Measurements from ENCODE around the gene MCCC1. TPM values are rescaled to one million over a fixed set of nuclear protein-coding genes. Genes with fewer than 3 reads are reported as not detected.

The MCCC1 gene
- total and polyA plus RNA-seq, 2 of the 4 experiments (the other 2 are of a cell fraction), result 14.2 to 17.9 TPM

GRCh38 chr3:183013074-183013473, 86.2 kb downstream of the MCCC1 start:
- H3K56ac ChIP-seq (ENCODE audit: extremely low read depth, insufficient read depth, low read length), result no peak overlapping the region
- ChIA-PET POLR2A (ENCODE audit: unreplicated experiment) (no interaction called here), CTCF (interaction anchor here (0.7 kb wide), 1 partner anchor 16 kb away, joined by 6 read pairs; no protein-coding TSS in a partner anchor)
- H3K9me1 ChIP-seq (ENCODE audit: insufficient read depth, low read length), result peaks cover 4% of the 10 kb centered on the region; the same call in 1 of the 2 replicates
- in situ Hi-C loops (cut with MboI; ENCODE audit: low sequenced_read_pairs) (no loop called here), intact Hi-C loops (cut with micrococcal nuclease) (no loop called here), dilution Hi-C loops (cut with HindIII; ENCODE audit: low sequenced_read_pairs, unreplicated experiment) (no loop called here)
- TF ChIP-seq MAFK (IDR thresholded peaks at IDR 0.05; ENCODE audit: low read depth, low read length) (no peak), FOS (IDR thresholded peaks at IDR 0.05; ENCODE audit: low read depth, low read length) (no peak), MAZ (IDR thresholded peaks at IDR 0.05; ENCODE audit: borderline replicate concordance, low read depth, low read length) (no peak)
- H3K14ac ChIP-seq (replicated peaks; ENCODE audit: low read depth, low read length), result no peak overlapping the region
- no CpG with 5 or more reads among the region's 5 CpGs for WGBS, 2 experiments (ENCODE audit: extremely low coverage in 2 of 2, insufficient read length in 1 of 2)
- no TSS peak for BruUV-seq (replicated peaks)
- H3K4me1 ChIP-seq (ENCODE audit: control insufficient read depth, insufficient read depth, low read length), result peaks cover 9% of the 10 kb centered on the region; the same call in 1 of the 2 replicates
- H3K18ac ChIP-seq (ENCODE audit: low read depth, low read length), result no peak overlapping the region
- no peak overlapping the region for H2BK15ac ChIP-seq (ENCODE audit: low read depth, low read length)
- H3K4me3 ChIP-seq (ENCODE audit: insufficient read depth, low read depth, low read length), result no peak overlapping the region
- H2AK9ac ChIP-seq (replicated peaks; ENCODE audit: low read depth, low read length, poor library complexity), result no peak overlapping the region
- H4K8ac ChIP-seq (ENCODE audit: low read depth in 2 of 2, low read length in 2 of 2), result no peak overlapping the region
- DNase-seq (no peak), ATAC-seq (ENCODE audit: low read depth) (no peak)
- no peak overlapping the region for H4K91ac ChIP-seq (ENCODE audit: insufficient read depth, low read depth, low read length)
- H3K4me2 ChIP-seq (ENCODE audit: low read depth, low read length), result no peak overlapping the region
- H4K20me1 ChIP-seq (ENCODE audit: insufficient read depth, low read length), result no peaks in the 10 kb centered on the region
- H3K9ac ChIP-seq (ENCODE audit: low read depth, low read length), result no peak overlapping the region
- no peak overlapping the region for H3K23ac ChIP-seq (ENCODE audit: low read depth, low read length)
- H2BK20ac ChIP-seq (ENCODE audit: low read depth, low read length), result no peak overlapping the region
- no peaks in the 10 kb centered on the region for H3K79me1 ChIP-seq (ENCODE audit: low read depth in 1 of 2, low read length in 2 of 2)
- H2BK5ac ChIP-seq (ENCODE audit: low read depth, low read length, poor library complexity, severe bottlenecking), result no peak overlapping the region
- no peak overlapping the region for H2AFZ ChIP-seq (replicated peaks; ENCODE audit: low read length, poor library complexity)
- no peaks in the 10 kb centered on the region for H3K9me3 ChIP-seq (ENCODE audit: control insufficient read depth, insufficient read depth, low read length)
- H4K5ac ChIP-seq (ENCODE audit: low read depth, low read length), result no peak overlapping the region
- no peak overlapping the region for H2AK5ac ChIP-seq (ENCODE audit: low read depth, low read length)
- H3K27ac ChIP-seq (ENCODE audit: insufficient read depth, low read length), result no peak overlapping the region
- H2BK120ac ChIP-seq (ENCODE audit: low read depth, low read length), result no peak overlapping the region
- H3K36me3 ChIP-seq (ENCODE audit: control insufficient read depth, insufficient read depth, low read length), result peaks cover 3% of the 10 kb centered on the region
- no peak overlapping the region for H3K4ac ChIP-seq (ENCODE audit: low read depth, low read length)
- H3K27me3 ChIP-seq (ENCODE audit: control insufficient read depth, insufficient read depth, low read length), result no peaks in the 10 kb centered on the region
